ENCODE results near the gene ADCY10.
"Not testable (repeated sequence)": the region's sequence is repeated elsewhere in the genome, so short reads cannot be mapped to it uniquely, and the experiment has no call there.

- TF ChIP-seq, protein P1, sequence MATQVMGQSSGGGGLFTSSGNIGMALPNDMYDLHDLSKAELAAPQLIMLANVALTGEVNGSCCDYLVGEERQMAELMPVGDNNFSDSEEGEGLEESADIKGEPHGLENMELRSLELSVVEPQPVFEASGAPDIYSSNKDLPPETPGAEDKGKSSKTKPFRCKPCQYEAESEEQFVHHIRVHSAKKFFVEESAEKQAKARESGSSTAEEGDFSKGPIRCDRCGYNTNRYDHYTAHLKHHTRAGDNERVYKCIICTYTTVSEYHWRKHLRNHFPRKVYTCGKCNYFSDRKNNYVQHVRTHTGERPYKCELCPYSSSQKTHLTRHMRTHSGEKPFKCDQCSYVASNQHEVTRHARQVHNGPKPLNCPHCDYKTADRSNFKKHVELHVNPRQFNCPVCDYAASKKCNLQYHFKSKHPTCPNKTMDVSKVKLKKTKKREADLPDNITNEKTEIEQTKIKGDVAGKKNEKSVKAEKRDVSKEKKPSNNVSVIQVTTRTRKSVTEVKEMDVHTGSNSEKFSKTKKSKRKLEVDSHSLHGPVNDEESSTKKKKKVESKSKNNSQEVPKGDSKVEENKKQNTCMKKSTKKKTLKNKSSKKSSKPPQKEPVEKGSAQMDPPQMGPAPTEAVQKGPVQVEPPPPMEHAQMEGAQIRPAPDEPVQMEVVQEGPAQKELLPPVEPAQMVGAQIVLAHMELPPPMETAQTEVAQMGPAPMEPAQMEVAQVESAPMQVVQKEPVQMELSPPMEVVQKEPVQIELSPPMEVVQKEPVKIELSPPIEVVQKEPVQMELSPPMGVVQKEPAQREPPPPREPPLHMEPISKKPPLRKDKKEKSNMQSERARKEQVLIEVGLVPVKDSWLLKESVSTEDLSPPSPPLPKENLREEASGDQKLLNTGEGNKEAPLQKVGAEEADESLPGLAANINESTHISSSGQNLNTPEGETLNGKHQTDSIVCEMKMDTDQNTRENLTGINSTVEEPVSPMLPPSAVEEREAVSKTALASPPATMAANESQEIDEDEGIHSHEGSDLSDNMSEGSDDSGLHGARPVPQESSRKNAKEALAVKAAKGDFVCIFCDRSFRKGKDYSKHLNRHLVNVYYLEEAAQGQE (IDR thresholded peaks at IDR 0.05; ENCODE audit: borderline replicate concordance): not testable (repeated sequence)
- TF ChIP-seq, protein P1 (CRISPR knock-in tag; IDR thresholded peaks at IDR 0.05; ENCODE audit: low read depth): not testable (repeated sequence)
- TF ChIP-seq L3MBTL2 (IDR thresholded peaks at IDR 0.05); POLR2AphosphoS5 (IDR thresholded peaks at IDR 0.05; ENCODE audit: control insufficient read depth, insufficient read depth, low read depth, low read length); NFXL1 (CRISPR knock-in tag; IDR thresholded peaks at IDR 0.05): not testable (repeated sequence)
Measured at GRCh38 chr1:167806235-167806634, 107.7 kb downstream of the ADCY10 start.
